Keratinocyte (primary cell): ENCODE data around the gene CWF19L2. TPM values are rescaled to one million over a fixed set of nuclear protein-coding genes. Genes with fewer than 3 reads are reported as not detected.

ENCODE experiments used
- DNase-seq: peaks from one replicate; pipeline ENCODE4 v3.0.0-alpha.2; 2011; ENCODE audit warnings: low read depth, missing footprints, low spot score
- FAIRE-seq: peaks from 2 replicates; lab custom pipeline; 2011; peaks lifted over from hg19 to GRCh38; lab: Jason Lieb, UNC
- H2AFZ ChIP-seq: 2 replicates; pipeline ENCODE4 v1.6.0; 2012; ENCODE audit warnings: low read length, control low read depth, inconsistent platforms; ENCODE audit not compliant: control insufficient read depth
- H3K27ac ChIP-seq: 2 replicates; pipeline ENCODE4 v1.5.1; 2011; ENCODE audit warnings: low read length; ENCODE audit not compliant: control insufficient read depth, insufficient read depth
- H3K27me3 ChIP-seq: 3 replicates; pipeline ENCODE4 v1.6.0; 2011; ENCODE audit warnings: low read length; ENCODE audit not compliant: control insufficient read depth, insufficient read depth; ENCODE audit errors: extremely low read depth
- H3K36me3 ChIP-seq, 2 experiments: 2 replicates in 1 of 2; 3 replicates in 1 of 2; pipeline ENCODE4 v1.5.1; 2011; ENCODE audit warnings: low read length in 2 of 2, mild to moderate bottlenecking in 1 of 2; ENCODE audit not compliant: control insufficient read depth in 2 of 2, insufficient read depth in 2 of 2; ENCODE audit errors: extremely low read depth in 1 of 2
- H3K4me1 ChIP-seq: 3 replicates; pipeline ENCODE4 v1.5.1; 2011; ENCODE audit warnings: low read length; ENCODE audit not compliant: control insufficient read depth, insufficient read depth; ENCODE audit errors: extremely low read depth
- H3K4me2 ChIP-seq: 3 replicates; pipeline ENCODE4 v1.6.0; 2011; ENCODE audit warnings: low read depth, low read length; ENCODE audit not compliant: control insufficient read depth, insufficient read depth; ENCODE audit errors: extremely low read depth
- H3K4me3 ChIP-seq, 3 experiments: fragments of 200-600 bp in 1 of 3; sonication (generic) in 1 of 3; 2 replicates in 2 of 3; 3 replicates in 1 of 3; pipeline ENCODE4 v1.5.1; 2011 to 2016; ENCODE audit warnings: low read length in 3 of 3, mild to moderate bottlenecking in 3 of 3, control low read depth in 2 of 3, inconsistent platforms in 1 of 3, low read depth in 1 of 3, mixed read lengths in 1 of 3, mixed run types in 1 of 3, moderate library complexity in 1 of 3; ENCODE audit not compliant: control insufficient read depth in 2 of 3, insufficient read depth in 2 of 3; ENCODE audit errors: extremely low read depth in 1 of 3
- H3K79me2 ChIP-seq: 2 replicates; pipeline ENCODE4 v1.6.0; 2012; ENCODE audit warnings: low read length; ENCODE audit not compliant: control insufficient read depth, insufficient read depth
- H3K9ac ChIP-seq: 3 replicates; pipeline ENCODE4 v1.6.0; 2011; ENCODE audit warnings: low read length; ENCODE audit not compliant: control insufficient read depth, insufficient read depth; ENCODE audit errors: extremely low read depth
- H3K9me1 ChIP-seq: 3 replicates; pipeline ENCODE4 v1.6.0; 2011; ENCODE audit warnings: low read length; ENCODE audit not compliant: control insufficient read depth, insufficient read depth; ENCODE audit errors: extremely low read depth
- H3K9me3 ChIP-seq: 2 replicates; pipeline ENCODE4 v1.5.1; 2012; ENCODE audit warnings: low read depth, low read length; ENCODE audit not compliant: control insufficient read depth
- H4K20me1 ChIP-seq: 3 replicates; pipeline ENCODE4 v1.6.0; 2011; ENCODE audit warnings: low read length; ENCODE audit not compliant: control insufficient read depth, insufficient read depth; ENCODE audit errors: extremely low read depth
- CTCF ChIP-seq, 3 experiments: IDR thresholded peaks in 1 of 3; conservative IDR thresholded peaks in 1 of 3; optimal IDR thresholded peaks in 1 of 3; 2 replicates in 2 of 3; 3 replicates in 1 of 3; pipeline versions ENCODE3 to v1.5.1; 2011; ENCODE audit warnings: low read length in 3 of 3, mild to moderate bottlenecking in 3 of 3, moderate library complexity in 2 of 3, control low read depth in 1 of 3, inconsistent platforms in 1 of 3; ENCODE audit not compliant: insufficient read depth in 2 of 3; ENCODE audit errors: extremely low read depth in 1 of 3
- EZH2 ChIP-seq: IDR thresholded peaks from one replicate; pipeline ENCODE4 v1.6.1; 2012; ENCODE audit warnings: inconsistent platforms, mild to moderate bottlenecking, low read length, moderate library complexity
- dilution Hi-C: fragments of 300-500 bp; cut with MboI; formaldehyde crosslinking; loops from one replicate; pipeline ENCODE4 v1.7.0; 2020; ENCODE audit warnings: low sequenced_read_pairs; ENCODE audit not compliant: extremely low pct_ligation_motif_present
- polyA plus RNA-seq, 5 experiments: library from polyadenylated mRNA; depleted of rRNA in 3 of 5; stranded (reverse) in 3 of 5; stranded (forward) in 1 of 5; unstranded in 1 of 5; fragments of >200 nt; gene quantifications; 1 replicate in 1 of 5; 2 replicates in 3 of 5; 3 replicates in 1 of 5; pipeline versions ENCODE4 v1.2.1 to v1.2.3, GENCODE V29; 2011 to 2012; ENCODE audit warnings: missing spikeins in 2 of 5, low read depth in 1 of 5, low replicate concordance in 1 of 5

Gene CWF19L2
- polyA plus RNA-seq, 1 donor (not counting 4 experiments of a cell fraction or from before 2014, with no cell fraction given), result 6.2 TPM

DNA sequence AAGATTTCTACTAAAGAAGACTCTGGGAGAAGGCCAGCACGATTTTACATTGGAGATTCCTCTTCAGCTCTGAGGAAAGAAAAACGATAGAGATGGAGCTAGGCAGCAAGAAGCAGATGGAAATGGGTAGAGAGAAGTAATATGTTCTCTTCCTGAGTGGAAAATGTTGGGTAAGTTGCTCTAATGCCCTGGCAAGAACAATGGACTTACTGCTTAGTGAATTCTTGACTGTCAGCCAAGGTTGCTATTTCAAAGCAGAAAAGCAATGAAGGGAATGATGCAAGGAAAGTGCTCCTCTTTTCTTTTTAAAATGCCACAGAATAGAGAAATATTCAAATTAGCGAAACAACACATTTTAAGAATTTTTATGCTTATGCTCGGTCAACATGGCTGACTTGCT is 38.4 kb upstream of the CWF19L2 start:
- H3K9me1 ChIP-seq, result no peaks in the 10 kb centered on the region
- H3K27me3 ChIP-seq, result no peaks in the 10 kb centered on the region
- TF ChIP-seq EZH2, result no peak
- no peak for TF ChIP-seq CTCF (optimal IDR thresholded peaks at IDR 0.05 in 1 of 3, IDR thresholded peaks at IDR 0.05 in 1 of 3, conservative IDR thresholded peaks at IDR 0.05 in 1 of 3; ENCODE audit: extremely low read depth in 1 of 3, insufficient read depth in 2 of 3, low read length in 3 of 3)
- H3K9me3 ChIP-seq, result no peaks in the 10 kb centered on the region
- H4K20me1 ChIP-seq, result no peaks in the 10 kb centered on the region
- dilution Hi-C loops, result no loop called here
- no peaks in the 10 kb centered on the region for H3K36me3 ChIP-seq
- no peak overlapping the region for H3K9ac ChIP-seq
- peak; percentile 81 for FAIRE-seq
- no peak overlapping the region for H3K4me3 ChIP-seq
- no peak overlapping the region for H3K27ac ChIP-seq
- no peaks in the 10 kb centered on the region for H3K79me2 ChIP-seq
- DNase-seq, result no peak
- H3K4me2 ChIP-seq, result no peak overlapping the region
- no peak overlapping the region for H2AFZ ChIP-seq
- peaks cover 19% of the 10 kb centered on the region for H3K4me1 ChIP-seq

DNA sequence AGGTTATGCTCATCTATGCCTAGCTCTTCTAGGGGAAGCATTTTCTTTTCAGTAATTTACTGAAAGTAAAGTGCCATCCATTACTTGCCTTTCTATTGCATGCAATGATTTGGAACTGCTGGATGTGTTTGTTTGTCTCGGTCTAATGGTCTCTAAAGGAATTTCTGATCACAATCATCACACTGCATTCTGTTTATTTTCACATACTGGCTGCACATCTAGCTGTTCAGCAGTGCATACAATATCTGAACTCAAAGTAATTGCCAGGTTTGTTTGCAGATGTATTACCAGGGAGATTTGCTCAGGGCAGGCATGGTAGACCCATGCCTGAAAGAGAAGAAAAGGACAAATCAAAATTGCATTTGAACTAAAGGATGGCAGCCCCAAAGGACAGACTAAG is 36.4 kb upstream of the CWF19L2 start:
- H3K4me1 ChIP-seq, result peaks cover 19% of the 10 kb centered on the region
- TF ChIP-seq EZH2 (no peak), CTCF (optimal IDR thresholded peaks at IDR 0.05 in 1 of 3, IDR thresholded peaks at IDR 0.05 in 1 of 3, conservative IDR thresholded peaks at IDR 0.05 in 1 of 3; ENCODE audit: extremely low read depth in 1 of 3, insufficient read depth in 2 of 3, low read length in 3 of 3) (no peak)
- H3K9ac ChIP-seq, result no peak overlapping the region
- no peaks in the 10 kb centered on the region for H3K36me3 ChIP-seq
- FAIRE-seq, result no peak
- H3K79me2 ChIP-seq, result no peaks in the 10 kb centered on the region
- H3K9me1 ChIP-seq, result no peaks in the 10 kb centered on the region
- H2AFZ ChIP-seq, result no peak overlapping the region
- dilution Hi-C loops, result no loop called here
- DNase-seq, result no peak
- H3K27me3 ChIP-seq, result no peaks in the 10 kb centered on the region
- H3K4me2 ChIP-seq, result no peak overlapping the region
- H3K27ac ChIP-seq, result no peak overlapping the region
- no peaks in the 10 kb centered on the region for H3K9me3 ChIP-seq
- H4K20me1 ChIP-seq, result no peaks in the 10 kb centered on the region
- no peak overlapping the region for H3K4me3 ChIP-seq
